IPS-NIHi11 (cell line): ENCODE data around the gene IRF2BP1.
"Not testable (repeated sequence)": the region's sequence is repeated elsewhere in the genome, so short reads cannot be mapped to it uniquely, and the experiment has no call there.

Experiments
- DNase-seq: peaks from one replicate; pipeline ENCODE4 v3.0.0; 2012; ENCODE audit warnings: mixed read lengths, low spot score

Gene IRF2BP1

DNA sequence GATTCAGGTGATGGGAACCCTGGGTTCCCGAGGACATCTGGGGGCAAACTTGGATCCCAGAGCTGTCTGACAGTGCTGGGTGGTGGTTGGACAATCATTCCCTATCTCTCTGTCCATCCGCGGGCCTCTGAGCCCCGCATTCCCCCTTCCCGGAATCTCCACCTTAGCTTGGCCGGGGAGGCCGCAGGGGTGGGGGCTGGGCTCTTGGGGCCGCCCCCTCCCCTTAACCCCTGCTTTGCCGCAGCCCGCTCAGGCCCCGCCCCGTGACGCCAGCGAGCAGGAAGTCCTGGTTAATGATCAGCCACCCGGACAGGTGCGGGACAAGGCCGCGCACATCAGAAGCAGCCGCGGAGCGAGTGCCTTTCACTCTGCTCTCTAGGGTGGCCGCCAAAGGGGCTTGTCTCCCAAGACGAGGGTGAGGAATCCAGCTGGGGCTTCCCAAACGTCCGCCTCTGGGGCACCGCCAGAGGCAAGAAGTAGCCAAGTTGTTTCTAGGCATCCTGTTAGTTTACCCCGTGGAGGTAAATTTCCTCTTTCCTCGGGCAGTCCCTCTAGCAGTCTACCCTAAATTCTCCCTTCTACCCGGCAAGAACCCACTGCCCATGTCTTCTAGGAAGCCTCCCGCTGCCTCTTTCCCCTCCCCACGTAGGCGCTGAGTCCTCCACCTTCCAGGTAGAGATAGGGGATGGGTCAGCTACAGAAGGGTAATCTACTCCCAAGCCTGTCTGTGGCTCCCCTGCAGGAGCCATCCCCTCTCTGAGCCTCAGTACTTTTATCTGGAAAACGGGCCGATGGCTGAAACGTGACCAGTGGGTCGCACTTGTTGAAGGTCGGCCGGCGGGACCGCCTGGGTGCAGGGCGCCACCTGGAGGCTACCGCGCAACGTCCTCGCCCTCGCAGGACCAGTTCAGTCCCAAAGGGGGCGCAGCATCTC is 3.0 kb downstream of the IRF2BP1 start:
- DNase-seq = peak; percentile 82

GRCh38 chr19:45881909-45882528 is 3.9 kb downstream of the IRF2BP1 start:
- no peak for DNase-seq

- DNase-seq = no peak
These were observed 4.6 kb downstream of the IRF2BP1 start for GRCh38 chr19:45881082-45881908.

- DNase-seq = no peak
These were observed 6.0 kb downstream of the IRF2BP1 start for GRCh38 chr19:45879971-45880370.

DNA sequence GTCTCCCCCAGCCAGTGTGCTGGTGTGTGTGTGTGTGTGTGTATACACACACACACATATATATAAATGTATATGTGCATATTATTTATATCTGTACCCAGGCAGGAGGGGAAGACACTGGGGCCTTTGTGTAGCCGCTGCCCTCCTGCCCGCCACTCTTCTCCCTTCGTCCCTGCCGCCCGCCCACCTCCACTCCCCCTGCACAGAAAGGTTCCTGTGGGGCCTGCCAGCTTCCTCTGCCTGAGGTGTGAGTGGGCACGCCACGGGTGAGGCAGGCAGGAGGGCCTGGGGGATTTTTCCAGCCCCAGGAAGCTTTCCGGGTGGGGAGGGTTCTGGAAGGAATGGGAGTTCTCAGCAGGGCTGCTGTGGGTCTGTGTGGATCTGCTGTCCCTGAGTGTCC is 6.9 kb downstream of the IRF2BP1 start:
- no peak for DNase-seq

DNA sequence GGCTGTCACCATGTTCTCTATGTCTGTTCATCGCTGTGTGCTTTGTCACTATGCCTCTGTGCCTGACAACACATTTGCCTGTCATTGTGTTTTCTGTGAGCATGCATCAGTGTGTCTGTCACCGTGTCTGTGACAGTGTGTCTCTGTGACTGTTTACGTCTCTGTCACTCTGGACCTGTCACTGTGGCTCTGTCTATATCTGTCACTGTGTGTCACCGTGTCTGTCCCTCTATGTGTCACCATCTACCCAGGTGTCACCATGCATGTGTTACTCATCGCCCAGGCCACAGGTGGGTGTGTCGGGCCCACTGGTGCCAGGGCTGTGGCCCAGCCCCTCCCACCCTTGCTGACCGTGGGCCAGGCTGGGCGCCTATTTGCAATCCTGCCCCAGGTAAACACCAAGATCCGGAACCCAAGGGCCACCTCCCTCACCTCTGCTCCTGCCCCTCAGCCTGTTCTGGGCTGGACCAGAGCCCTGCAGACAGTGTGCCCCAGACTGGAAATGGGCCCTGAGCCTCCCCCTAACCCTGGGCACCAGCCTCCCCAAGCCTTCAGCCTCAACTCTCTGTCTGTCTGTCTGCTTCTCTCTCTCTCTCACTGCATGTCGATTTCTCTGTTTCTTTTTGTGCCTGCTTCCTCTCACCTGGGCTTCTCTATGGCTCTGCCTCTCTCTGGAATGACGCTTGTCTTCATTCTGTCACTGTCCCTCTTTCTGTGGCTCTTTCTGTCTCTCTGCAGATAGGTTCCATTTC is 7.7 kb downstream of the IRF2BP1 start:
- no peak for DNase-seq

DNA sequence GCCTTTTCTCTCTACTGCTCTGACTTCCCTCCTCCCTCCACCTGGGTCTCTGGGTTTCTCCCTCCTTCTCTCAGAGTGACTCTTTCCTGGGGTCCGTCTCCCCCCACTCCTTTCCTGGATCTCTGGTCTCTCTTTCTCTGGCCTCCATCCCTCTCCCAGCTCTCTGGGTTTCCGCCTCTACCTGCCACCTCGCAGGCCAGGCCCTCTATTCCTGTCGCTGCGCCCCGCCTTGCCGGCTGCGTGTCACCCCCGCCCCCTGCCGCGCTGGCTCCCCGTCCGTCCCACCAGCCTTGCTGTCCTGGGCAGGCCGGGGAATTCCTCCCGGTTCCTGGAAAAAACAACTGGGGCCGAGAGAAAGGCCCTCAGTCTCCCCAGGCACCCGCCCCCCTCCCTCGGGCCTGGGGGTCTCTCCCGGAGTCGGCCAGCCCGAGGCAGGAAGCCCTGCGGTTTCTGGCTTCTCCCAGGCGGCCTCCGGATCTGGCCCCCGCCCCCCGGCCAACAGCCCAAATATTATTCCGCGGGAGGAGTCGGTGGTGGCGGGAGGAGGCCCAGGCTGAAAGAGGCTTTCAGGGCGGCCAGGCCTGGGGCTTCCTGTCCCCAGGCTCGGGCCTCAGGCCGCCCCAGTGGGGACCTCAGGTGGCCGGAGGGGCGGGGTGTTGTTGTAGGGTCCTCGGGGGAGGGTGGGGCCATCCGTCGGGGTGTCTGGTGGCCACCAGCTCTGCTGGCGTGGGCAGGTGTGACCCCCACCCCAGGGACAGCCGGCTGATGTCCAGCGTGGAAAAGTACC is 9.3 kb downstream of the IRF2BP1 start:
- peak; percentile 63 for DNase-seq

- no peak for DNase-seq
These were observed 9.9 kb downstream of the IRF2BP1 start for GRCh38 chr19:45876161-45876410.

- DNase-seq = no peak
These were observed 11.3 kb downstream of the IRF2BP1 start for GRCh38 chr19:45874620-45874966.

DNA sequence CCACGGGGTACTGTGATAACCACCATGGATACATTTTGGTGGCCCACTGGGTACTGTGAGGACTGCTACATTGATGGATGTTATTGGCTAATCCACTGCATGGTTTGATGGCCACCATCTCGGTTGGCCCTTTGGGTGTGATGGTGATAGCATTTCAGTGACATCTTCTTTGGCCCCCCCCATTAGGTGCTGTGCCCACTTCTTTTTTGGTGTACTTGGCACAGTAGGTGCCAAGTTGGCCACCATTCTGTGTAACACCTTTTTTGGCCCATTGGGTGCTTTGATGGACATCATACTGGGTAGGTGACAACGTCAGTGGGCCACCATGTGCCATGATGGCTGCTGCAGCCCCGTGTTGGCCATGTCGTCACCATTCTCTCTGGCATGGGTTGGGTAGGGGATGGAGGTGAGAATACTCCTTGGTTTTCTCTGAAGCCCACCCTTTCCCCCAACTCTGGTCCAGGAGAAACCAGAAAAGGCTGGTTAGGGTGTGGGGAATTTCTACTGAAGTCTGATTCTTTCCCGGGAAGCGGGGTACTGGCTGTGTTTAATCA is 12.6 kb downstream of the IRF2BP1 start:
- no peak for DNase-seq

DNA sequence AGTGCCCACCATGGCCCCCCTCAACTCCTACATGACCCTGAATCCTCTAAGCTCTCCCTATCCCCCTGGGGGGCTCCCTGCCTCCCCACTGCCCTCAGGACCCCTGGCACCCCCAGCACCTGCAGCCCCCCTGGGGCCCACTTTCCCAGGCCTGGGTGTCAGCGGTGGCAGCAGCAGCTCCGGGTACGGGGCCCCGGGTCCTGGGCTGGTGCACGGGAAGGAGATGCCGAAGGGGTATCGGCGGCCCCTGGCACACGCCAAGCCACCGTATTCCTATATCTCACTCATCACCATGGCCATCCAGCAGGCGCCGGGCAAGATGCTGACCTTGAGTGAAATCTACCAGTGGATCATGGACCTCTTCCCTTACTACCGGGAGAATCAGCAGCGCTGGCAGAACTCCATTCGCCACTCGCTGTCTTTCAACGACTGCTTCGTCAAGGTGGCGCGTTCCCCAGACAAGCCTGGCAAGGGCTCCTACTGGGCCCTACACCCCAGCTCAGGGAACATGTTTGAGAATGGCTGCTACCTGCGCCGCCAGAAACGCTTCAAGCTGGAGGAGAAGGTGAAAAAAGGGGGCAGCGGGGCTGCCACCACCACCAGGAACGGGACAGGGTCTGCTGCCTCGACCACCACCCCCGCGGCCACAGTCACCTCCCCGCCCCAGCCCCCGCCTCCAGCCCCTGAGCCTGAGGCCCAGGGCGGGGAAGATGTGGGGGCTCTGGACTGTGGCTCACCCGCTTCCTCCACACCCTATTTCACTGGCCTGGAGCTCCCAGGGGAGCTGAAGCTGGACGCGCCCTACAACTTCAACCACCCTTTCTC is 13.6 kb downstream of the IRF2BP1 start:
- DNase-seq = no peak

DNA sequence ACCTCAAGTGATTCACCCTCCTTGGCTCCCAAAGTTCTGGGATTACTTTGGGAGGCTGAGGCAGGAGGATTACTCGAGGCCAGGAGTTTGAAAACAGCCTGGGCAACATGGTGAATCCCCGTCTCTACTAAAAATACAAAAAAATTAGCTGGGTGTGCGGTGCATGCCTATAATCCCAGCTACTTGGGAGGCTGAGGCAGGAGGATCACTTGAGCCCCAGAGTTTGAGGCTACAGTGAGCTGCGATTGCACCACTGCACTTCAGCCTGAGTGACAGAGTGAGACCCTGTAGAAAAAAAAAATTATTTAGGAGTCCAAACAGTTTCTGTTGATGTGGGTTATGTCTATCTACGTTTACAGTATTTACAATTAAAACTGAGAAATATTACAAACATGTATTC is 15.1 kb downstream of the IRF2BP1 start:
- no peak for DNase-seq

DNA sequence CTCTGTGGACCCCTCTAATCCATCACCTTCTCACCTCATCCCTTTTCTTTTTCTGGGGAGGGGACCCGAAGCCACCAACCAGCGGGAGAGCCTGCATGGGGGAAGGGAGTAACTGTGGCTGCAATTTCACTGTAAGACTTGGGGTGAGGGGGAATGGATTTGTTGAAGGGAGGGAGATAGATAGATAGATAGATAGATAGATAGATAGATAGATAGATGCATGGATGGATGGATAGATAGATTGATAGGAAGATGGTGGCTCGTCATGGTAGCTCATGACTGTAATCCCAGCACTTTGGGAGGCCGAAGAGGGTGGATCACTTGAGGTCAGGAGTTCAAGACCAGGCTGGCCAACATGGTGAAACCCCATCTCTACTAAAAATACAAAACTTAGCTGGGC is 18.7 kb downstream of the IRF2BP1 start:
- DNase-seq = not testable (repeated sequence)

DNA sequence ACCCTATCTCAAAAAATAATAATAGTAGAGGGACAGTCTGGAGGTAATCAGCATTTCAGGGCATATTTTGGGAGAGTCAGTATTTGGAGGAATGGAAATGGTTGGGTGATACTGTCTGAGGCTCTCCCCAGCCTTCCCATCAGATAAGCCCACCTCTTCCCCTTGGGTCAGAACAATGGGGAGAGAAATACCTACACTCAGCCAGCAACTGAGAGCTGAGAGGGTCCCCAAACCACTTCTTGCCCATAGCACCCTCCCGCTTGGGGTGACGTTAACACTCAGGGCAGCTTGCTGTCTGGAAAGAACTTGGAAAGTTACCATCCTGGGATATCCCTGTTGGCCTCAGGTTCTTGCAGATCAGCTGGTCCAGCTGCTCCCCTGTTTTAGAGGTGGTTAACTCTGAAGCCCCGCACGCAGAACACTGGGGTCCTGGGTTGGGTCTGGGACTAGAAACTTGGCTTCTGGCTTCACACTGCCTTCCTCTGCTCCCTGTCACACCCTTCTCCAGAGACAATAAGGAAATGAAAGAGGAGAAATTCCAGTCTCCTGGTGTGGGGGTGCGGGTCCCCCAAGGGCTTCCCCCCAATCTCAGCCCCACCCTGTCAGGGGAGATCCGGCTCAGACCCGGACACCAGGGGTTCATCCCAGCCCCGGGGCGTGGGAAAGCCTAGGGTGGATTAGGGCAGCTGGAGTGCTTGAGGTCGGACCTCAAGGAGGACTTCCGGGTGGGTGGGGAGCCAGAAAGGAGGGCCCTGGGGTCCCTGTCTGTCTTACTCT is 19.4 kb downstream of the IRF2BP1 start:
- no peak for DNase-seq

- no peak for DNase-seq
These were observed 20.5 kb downstream of the IRF2BP1 start for GRCh38 chr19:45865269-45865948.

DNA sequence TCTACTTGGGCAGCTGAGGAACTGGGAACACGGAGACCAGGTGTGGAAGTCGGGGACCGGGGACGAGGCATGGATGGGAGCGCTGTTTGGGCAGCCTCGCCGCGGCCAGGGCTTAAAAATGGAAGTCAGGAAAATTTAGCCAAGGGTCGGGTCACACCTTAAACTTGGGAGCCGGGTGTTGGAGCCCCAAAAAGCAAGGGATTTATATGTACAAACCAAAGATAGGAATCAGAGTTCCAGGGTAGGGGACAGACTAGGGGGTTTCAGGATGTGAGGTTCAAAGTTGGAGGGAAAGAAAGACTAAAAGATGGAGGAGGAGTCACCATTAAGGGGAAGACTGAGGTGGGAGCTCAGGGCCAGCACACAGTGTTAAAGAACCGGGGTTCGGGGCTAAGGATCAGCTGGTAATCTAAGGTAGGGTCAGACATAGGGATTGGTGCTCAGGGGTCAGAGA is 21.3 kb downstream of the IRF2BP1 start:
- no peak for DNase-seq

DNA sequence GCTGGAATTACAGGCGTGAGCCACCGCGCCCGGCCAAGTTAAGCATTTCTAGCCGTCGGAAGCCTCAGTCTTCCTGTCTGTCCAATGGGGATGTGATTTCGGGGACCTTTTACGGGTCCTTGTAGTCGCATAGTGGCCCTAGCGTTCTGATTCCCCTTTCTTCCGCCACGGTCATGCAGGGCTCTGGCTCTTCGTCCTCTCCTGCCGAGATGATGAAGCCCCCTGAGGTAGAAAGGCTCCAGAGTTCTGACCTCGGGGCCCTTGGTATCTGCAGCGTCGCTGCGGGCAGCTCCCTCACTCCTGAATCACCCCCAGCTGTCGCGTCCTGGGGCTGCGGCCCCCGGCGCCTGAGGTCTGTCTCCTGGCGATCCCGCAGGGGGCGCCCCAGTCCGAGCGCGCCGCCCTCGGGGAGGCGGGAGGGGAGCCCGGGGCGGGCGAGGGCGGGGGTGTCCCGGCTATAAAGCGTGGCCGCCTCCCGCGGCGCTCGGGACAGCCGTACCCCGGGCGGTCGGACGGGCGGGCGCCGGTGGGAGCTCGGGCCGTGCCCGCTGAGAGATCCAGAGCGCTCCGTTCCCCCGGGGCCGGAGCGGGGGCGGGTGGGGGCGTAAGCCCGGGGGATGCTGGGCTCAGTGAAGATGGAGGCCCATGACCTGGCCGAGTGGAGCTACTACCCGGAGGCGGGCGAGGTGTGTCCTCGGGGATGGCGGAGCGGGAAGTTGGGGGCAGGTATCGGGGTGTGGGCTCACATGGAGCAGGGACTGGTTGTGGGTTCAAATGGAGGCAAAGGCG is 21.9 kb downstream of the IRF2BP1 start, which contains the start of gene FOXA3:
Gene FOXA3 (plus strand): TSS at position 487 of the 789 bp plus-strand sequence. CDS start 131 bp downstream, at position 618.
- DNase-seq = peak; percentile 93

DNA sequence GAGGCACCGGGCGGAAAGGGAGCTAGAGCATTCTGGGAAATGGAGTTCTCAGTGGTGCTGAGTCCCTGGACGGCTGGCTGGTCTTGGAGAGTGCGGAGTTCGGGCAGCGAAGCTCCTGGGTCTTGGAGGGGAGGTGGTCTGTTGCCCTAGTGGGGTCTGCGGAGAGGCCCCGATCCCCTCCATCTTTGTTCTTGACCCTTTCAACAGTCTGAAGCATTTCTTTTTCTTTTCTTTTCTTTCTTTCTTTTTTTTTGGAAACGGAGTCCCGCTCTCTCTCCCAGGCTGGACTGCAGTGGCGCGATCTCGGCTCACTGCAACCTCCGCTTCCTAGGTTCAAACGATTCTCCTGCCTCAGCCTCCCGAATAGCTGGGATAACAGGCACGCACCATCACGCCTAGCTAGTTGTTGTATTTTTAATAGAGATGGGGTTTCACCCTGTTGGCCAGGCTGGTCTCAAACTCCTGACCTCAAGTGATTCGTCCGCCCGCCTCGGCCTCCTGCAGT is 22.6 kb downstream of the IRF2BP1 start:
- DNase-seq = no peak
